K562 (cell line): ENCODE data around the gene PPP1R15A. TPM values are rescaled to one million over a fixed set of nuclear protein-coding genes. Genes with fewer than 3 reads are reported as not detected.
A peak's percentile ranks its signal among the peaks of the same experiment; 100 is the strongest.

Experiments
- ATAC-seq: fragments of 200-7000 bp; cut with Tn5 transposase; 3 replicates; pipeline ENCODE4 v1.9.1; 2020; ENCODE audit warnings: moderate library complexity
- BruUV-seq: library from RNA; stranded (reverse); fragments of 400-500 nt; replicated peaks from 2 replicates; lab custom pipeline; 2021; lab: Mats Ljungman, UMichigan
- CTCF ChIA-PET: fragments of 300-600 bp; formaldehyde crosslinking; extraction: SDS; loops from one replicate; lab custom pipeline; 2021; ENCODE audit warnings: low intra/inter-chr PET ratio; lab: Yijun Ruan, JAX
- POLR2A ChIA-PET: fragments of 300-600, 350-650 bp; sonication (Branson Sonifier 250); formaldehyde crosslinking; extraction: SDS; loops from one replicate; lab custom pipeline; 2021; ENCODE audit warnings: antibody characterized with exemption, inconsistent platforms; lab: Yijun Ruan, JAX
- DNase-seq, 4 experiments: peaks; one replicate each; pipeline versions ENCODE4 v3.0.0 to v3.0.0-alpha.2; 2011 to 2018; ENCODE audit warnings: low spot score in 3 of 4, mixed read lengths in 3 of 4; ENCODE audit errors: extremely low read depth in 1 of 4
- FAIRE-seq: peaks from 2 replicates; lab custom pipeline; 2011; peaks lifted over from hg19 to GRCh38; lab: Jason Lieb, UNC
- H2AFZ ChIP-seq: 2 replicates; pipeline ENCODE4 v1.6.0; 2011; ENCODE audit warnings: low read depth, low read length, control low read depth, inconsistent platforms
- H3K27ac ChIP-seq: fragments of 200-600 bp; 3 replicates; pipeline ENCODE4 v1.8.0; 2011; ENCODE audit warnings: low read depth, mild to moderate bottlenecking, control low read depth, inconsistent platforms, low read length, moderate library complexity, mixed read lengths; ENCODE audit errors: extremely low read depth
- H3K27me3 ChIP-seq, 2 experiments: fragments of 300-600 bp in 1 of 2; 2 replicates in 1 of 2; 3 replicates in 1 of 2; pipeline versions ENCODE4 v1.6.0 to v1.8.0; 2011; ENCODE audit warnings: inconsistent platforms in 2 of 2, low read length in 2 of 2, mild to moderate bottlenecking in 1 of 2, mixed read lengths in 1 of 2, moderate library complexity in 1 of 2; ENCODE audit not compliant: control insufficient read depth in 2 of 2, insufficient read depth in 2 of 2
- H3K36me3 ChIP-seq: fragments of 300-600 bp; 3 replicates; pipeline ENCODE4 v1.8.0; 2011; ENCODE audit warnings: mild to moderate bottlenecking, low read length, inconsistent platforms; ENCODE audit not compliant: control insufficient read depth, insufficient read depth
- H3K4me1 ChIP-seq, 2 experiments: fragments of 200-600 bp in 1 of 2; replicated peaks in 1 of 2; 2 replicates in 1 of 2; 3 replicates in 1 of 2; pipeline versions ENCODE4 v1.5.1 to v1.8.0; 2011; ENCODE audit warnings: inconsistent platforms in 2 of 2, low read length in 2 of 2, mild to moderate bottlenecking in 1 of 2, mixed read lengths in 1 of 2, moderate library complexity in 1 of 2; ENCODE audit not compliant: control insufficient read depth in 2 of 2, insufficient read depth in 2 of 2
- H3K4me2 ChIP-seq: 2 replicates; pipeline ENCODE4 v1.6.1; 2011; ENCODE audit warnings: low read length, control low read depth, inconsistent platforms, mixed read lengths; ENCODE audit not compliant: insufficient read depth
- H3K4me3 ChIP-seq: fragments of 200-600 bp; sonication (generic), shearing (Covaris generic); 2 replicates; pipeline ENCODE4 v1.5.1; 2016; ENCODE audit warnings: control low read depth, inconsistent platforms
- H3K79me2 ChIP-seq: fragments of 200-600 bp; 3 replicates; pipeline ENCODE4 v1.8.0; 2011; ENCODE audit warnings: low read length, inconsistent platforms; ENCODE audit not compliant: control insufficient read depth, insufficient read depth
- H3K9ac ChIP-seq, 2 experiments: 2 replicates each; pipeline versions ENCODE4 v1.6.0 to v1.6.1; 2011; ENCODE audit warnings: low read depth in 2 of 2, low read length in 2 of 2, control low read depth in 1 of 2, inconsistent platforms in 1 of 2, mild to moderate bottlenecking in 1 of 2, mixed read lengths in 1 of 2; ENCODE audit not compliant: insufficient read depth in 1 of 2
- H3K9me1 ChIP-seq: one replicate; pipeline ENCODE4 v1.6.0; 2011; ENCODE audit warnings: inconsistent platforms, mild to moderate bottlenecking, low read length, moderate library complexity; ENCODE audit not compliant: control insufficient read depth, insufficient read depth
- H3K9me3 ChIP-seq: replicated peaks from 2 replicates; pipeline ENCODE4 v1.5.1; 2011; ENCODE audit warnings: low read depth, low read length, inconsistent platforms; ENCODE audit not compliant: control insufficient read depth, insufficient read depth
- H4K20me1 ChIP-seq: replicated peaks from 2 replicates; pipeline ENCODE4 v1.6.1; 2011; ENCODE audit warnings: low read length, inconsistent platforms, mixed read lengths; ENCODE audit not compliant: control insufficient read depth, insufficient read depth
- BMI1 ChIP-seq: fragments of 150-350 bp; IDR thresholded peaks from 2 replicates; pipeline ENCODE4 v1.6.1; 2014; ENCODE audit warnings: low read length
- DPF2 ChIP-seq: fragments of 450-650 bp; IDR thresholded peaks from 2 replicates; pipeline ENCODE4 v1.6.1; 2016
- NR3C1 ChIP-seq: sonication (generic); formaldehyde crosslinking; IDR thresholded peaks from 2 replicates; pipeline ENCODE4 v1.8.1; 2022; ENCODE audit warnings: missing genetic modification reagents
- PCBP1 ChIP-seq: fragments of 200-400 bp; formaldehyde crosslinking; IDR thresholded peaks from 2 replicates; pipeline ENCODE4 v1.6.1; 2018; ENCODE audit warnings: mild to moderate bottlenecking, low read depth, low read length; ENCODE audit not compliant: poor library complexity, severe bottlenecking
- PHF21A ChIP-seq: fragments of 450-650 bp; IDR thresholded peaks from 2 replicates; pipeline ENCODE4 v1.6.1; 2017; ENCODE audit warnings: low read depth, borderline replicate concordance
- SPI1 ChIP-seq: IDR thresholded peaks from 2 replicates; pipeline ENCODE4 v1.6.1; 2011; ENCODE audit warnings: low read depth, low read length, control low read depth, borderline replicate concordance
- XRCC4 ChIP-seq: IDR thresholded peaks from one replicate; pipeline ENCODE4 v1.6.1; 2011; ENCODE audit not compliant: insufficient read depth, insufficient read length; ENCODE audit errors: extremely low read depth
- ZEB2 ChIP-seq: fragments of 450-650 bp; IDR thresholded peaks from 2 replicates; pipeline ENCODE4 v1.6.1; 2016
- ZHX1 ChIP-seq: fragments of 150-350 bp; conservative IDR thresholded peaks from 2 replicates; pipeline ENCODE4 v1.6.1; 2014; ENCODE audit warnings: low read length
- ZNF57 ChIP-seq: fragments of 450-650 bp; formaldehyde crosslinking; IDR thresholded peaks from 2 replicates; pipeline ENCODE4 v1.4.0; 2020; ENCODE audit warnings: mild to moderate bottlenecking, moderate library complexity
- ZNF668 ChIP-seq: fragments of 250-450 bp; sonication (Bioruptor Pico); IDR thresholded peaks from 2 replicates; pipeline ENCODE4 v1.8.0; 2022; ENCODE audit warnings: mild to moderate bottlenecking, inconsistent platforms
- WGBS: fragments of 100-300 bp; shearing (Covaris generic); methylation state at CpG from one replicate; pipeline ENCODE4 v1.1.6; 2016; ENCODE audit warnings: low coverage, mixed read lengths; ENCODE audit not compliant: insufficient coverage; ENCODE audit errors: missing lambda C conversion rate; 5-methylcytosine and 5-hydroxymethylcytosine counted together
- in situ Hi-C: fragments of 300-500 bp; cut with MboI; formaldehyde crosslinking; loops from 4 replicates; pipeline ENCODE4 v1.15.0; 2018; ENCODE audit warnings: inconsistent platforms, mixed read lengths
- intact Hi-C: fragments of 100-400 bp; cut with micrococcal nuclease; formaldehyde crosslinking; loops from 2 replicates; pipeline ENCODE4 v1.14.2; 2022
- polyA plus RNA-seq, 8 experiments: library from polyadenylated mRNA; depleted of rRNA in 4 of 8; stranded (reverse) in 5 of 8; unstranded in 3 of 8; fragments of >200 nt; fragmentation: Nextera tagmentation in 2 of 8; fragmentation: Illumina TruSeq in 1 of 8; extraction: Ambion mirVana in 2 of 8; extraction: Trizol in 1 of 8; gene quantifications; 2 replicates each; pipeline versions ENCODE4 v1.2.1 to v1.2.3, GENCODE V29; 2011 to 2014; ENCODE audit warnings: inconsistent platforms in 1 of 8, missing spikeins in 1 of 8
- total RNA-seq, 7 experiments: library from RNA; depleted of rRNA in 6 of 7; stranded (reverse); fragments of >200 nt in 6 of 7; fragmentation: Illumina TruSeq in 2 of 7; extraction: Trizol in 2 of 7; gene quantifications; 2 replicates each; pipeline versions ENCODE4 v1.2.1 to v1.2.3, GENCODE V29; 2011 to 2021; ENCODE audit warnings: low replicate concordance in 1 of 7
- TF ChIP-seq, protein P1 (sequence below): sonication (generic); formaldehyde crosslinking; IDR thresholded peaks from 2 replicates; pipeline ENCODE4 v1.8.1; 2023; ENCODE audit warnings: mild to moderate bottlenecking, missing genetic modification reagents
- TF ChIP-seq, protein P2 (sequence below): fragments of 450-650 bp; conservative IDR thresholded peaks from 2 replicates; pipeline ENCODE4 v1.6.1; 2016; ENCODE audit warnings: missing genetic modification characterization, low read depth, mild to moderate bottlenecking, control low read depth, missing compliant biosample characterization
- TF ChIP-seq, protein P3 (sequence below): IDR thresholded peaks from 2 replicates; pipeline ENCODE4 v1.6.1; 2011; ENCODE audit warnings: borderline replicate concordance, low read depth, mild to moderate bottlenecking, moderate library complexity, low read length; ENCODE audit not compliant: insufficient read depth, poor library complexity, severe bottlenecking

PPP1R15A gene
- total and polyA plus RNA-seq, 9 of the 15 experiments (the other 6 are each of a cell fraction or from before 2014, with no cell fraction given) = 0.42 to 73.7 (median 44.0) TPM

DNA sequence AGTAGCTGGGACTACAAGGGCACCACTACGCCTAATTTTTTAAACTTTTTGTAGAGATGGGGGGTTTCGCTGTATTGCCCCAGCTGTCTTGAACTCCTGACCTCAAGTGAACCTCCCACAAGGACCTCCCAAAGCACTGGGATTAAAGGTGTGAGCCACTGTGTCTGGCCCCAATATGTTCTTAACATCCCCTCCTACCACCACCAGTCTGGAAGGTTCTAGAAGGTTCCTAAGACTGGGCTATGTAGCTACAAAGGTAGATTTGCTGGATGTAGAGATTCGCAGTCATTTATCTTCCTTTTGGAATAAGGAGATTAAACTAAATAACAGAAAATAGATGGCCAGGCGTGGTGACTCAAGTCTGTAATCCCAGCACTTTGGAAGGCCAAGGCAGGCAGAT, 41.3 kb upstream of the PPP1R15A start:
- Histone ChIP-seq H3K9ac (no peak overlapping the region), H3K27me3 (no peaks in the 10 kb centered on the region), H3K9me1 (peaks cover 2% of the 10 kb centered on the region), H3K4me3 (no peak overlapping the region), H3K27ac (no peak overlapping the region), H3K36me3 (no peaks in the 10 kb centered on the region; the same call in 2 of the 3 replicates), H3K79me2 (no peaks in the 10 kb centered on the region), H4K20me1 (no peaks in the 10 kb centered on the region), H3K9me3 (no peaks in the 10 kb centered on the region), H3K4me1 (peaks cover 15 to 31% of the 10 kb centered on the region in 2 experiments), H3K4me2 (no peak overlapping the region), H2AFZ (no peak overlapping the region)
- peak; percentile 72 for FAIRE-seq
- BruUV-seq = no TSS peak
- TF ChIP-seq ZHX1 = no peak
- no peak for TF ChIP-seq SPI1
- TF ChIP-seq, protein P1, sequence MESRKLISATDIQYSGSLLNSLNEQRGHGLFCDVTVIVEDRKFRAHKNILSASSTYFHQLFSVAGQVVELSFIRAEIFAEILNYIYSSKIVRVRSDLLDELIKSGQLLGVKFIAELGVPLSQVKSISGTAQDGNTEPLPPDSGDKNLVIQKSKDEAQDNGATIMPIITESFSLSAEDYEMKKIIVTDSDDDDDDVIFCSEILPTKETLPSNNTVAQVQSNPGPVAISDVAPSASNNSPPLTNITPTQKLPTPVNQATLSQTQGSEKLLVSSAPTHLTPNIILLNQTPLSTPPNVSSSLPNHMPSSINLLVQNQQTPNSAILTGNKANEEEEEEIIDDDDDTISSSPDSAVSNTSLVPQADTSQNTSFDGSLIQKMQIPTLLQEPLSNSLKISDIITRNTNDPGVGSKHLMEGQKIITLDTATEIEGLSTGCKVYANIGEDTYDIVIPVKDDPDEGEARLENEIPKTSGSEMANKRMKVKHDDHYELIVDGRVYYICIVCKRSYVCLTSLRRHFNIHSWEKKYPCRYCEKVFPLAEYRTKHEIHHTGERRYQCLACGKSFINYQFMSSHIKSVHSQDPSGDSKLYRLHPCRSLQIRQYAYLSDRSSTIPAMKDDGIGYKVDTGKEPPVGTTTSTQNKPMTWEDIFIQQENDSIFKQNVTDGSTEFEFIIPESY (CRISPR knock-in tag) = no peak
- TF ChIP-seq ZEB2 = no peak
- TF ChIP-seq PCBP1 = no peak
- TF ChIP-seq ZNF668 (CRISPR knock-in tag) = no peak
- TF ChIP-seq ZNF57 (CRISPR knock-in tag) = no peak
- TF ChIP-seq DPF2 = no peak
- TF ChIP-seq, protein P2, sequence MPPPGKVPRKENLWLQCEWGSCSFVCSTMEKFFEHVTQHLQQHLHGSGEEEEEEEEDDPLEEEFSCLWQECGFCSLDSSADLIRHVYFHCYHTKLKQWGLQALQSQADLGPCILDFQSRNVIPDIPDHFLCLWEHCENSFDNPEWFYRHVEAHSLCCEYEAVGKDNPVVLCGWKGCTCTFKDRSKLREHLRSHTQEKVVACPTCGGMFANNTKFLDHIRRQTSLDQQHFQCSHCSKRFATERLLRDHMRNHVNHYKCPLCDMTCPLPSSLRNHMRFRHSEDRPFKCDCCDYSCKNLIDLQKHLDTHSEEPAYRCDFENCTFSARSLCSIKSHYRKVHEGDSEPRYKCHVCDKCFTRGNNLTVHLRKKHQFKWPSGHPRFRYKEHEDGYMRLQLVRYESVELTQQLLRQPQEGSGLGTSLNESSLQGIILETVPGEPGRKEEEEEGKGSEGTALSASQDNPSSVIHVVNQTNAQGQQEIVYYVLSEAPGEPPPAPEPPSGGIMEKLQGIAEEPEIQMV (tag) = no peak
- TF ChIP-seq BMI1 = no peak
- TF ChIP-seq XRCC4 = no peak
- TF ChIP-seq, protein P3, sequence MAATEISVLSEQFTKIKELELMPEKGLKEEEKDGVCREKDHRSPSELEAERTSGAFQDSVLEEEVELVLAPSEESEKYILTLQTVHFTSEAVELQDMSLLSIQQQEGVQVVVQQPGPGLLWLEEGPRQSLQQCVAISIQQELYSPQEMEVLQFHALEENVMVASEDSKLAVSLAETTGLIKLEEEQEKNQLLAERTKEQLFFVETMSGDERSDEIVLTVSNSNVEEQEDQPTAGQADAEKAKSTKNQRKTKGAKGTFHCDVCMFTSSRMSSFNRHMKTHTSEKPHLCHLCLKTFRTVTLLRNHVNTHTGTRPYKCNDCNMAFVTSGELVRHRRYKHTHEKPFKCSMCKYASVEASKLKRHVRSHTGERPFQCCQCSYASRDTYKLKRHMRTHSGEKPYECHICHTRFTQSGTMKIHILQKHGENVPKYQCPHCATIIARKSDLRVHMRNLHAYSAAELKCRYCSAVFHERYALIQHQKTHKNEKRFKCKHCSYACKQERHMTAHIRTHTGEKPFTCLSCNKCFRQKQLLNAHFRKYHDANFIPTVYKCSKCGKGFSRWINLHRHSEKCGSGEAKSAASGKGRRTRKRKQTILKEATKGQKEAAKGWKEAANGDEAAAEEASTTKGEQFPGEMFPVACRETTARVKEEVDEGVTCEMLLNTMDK = no peak
- no peak for TF ChIP-seq PHF21A
- TF ChIP-seq NR3C1 (CRISPR knock-in tag) = no peak
- no peak for DNase-seq
- ChIA-PET POLR2A (interaction anchor here (0.6 to 1.3 kb wide), 6 partner anchors 9 to 134 kb away, joined by 3 to 4 read pairs (median 4); partner anchors contain the start of genes FTL and PPP1R15A), CTCF (no interaction called here)
- 89% methylated on average over 4 of the region's 4 CpGs for WGBS
- in situ Hi-C loops (no loop called here), intact Hi-C loops (no loop called here)
- ATAC-seq = no peak
